Ovary (tissue), 3 donors: Measurements from ENCODE around the gene RNF19B.

Experiments
- CTCF ChIP-seq, 3 donors: fragments of 450-650 bp in 2 of 3; fragments of 200-600 bp in 1 of 3; IDR thresholded peaks; one replicate each; pipeline versions ENCODE4 v1.5.1 to v1.8.0; 2016 to 2022; ENCODE audit warnings: antibody characterized with exemption in 3 of 3, mild to moderate bottlenecking in 1 of 3
- EP300 ChIP-seq: sonication (generic); formaldehyde crosslinking; IDR thresholded peaks from one replicate; pipeline ENCODE4 v1.6.1; 2017; ENCODE audit warnings: antibody characterized with exemption
- POLR2A ChIP-seq: fragments of 450-650 bp; IDR thresholded peaks from one replicate; pipeline ENCODE4 v1.6.1; 2017; ENCODE audit warnings: antibody characterized with exemption, mild to moderate bottlenecking, moderate library complexity
- donor health status: DM: no; HTN: no; CAD: no.

DNA sequence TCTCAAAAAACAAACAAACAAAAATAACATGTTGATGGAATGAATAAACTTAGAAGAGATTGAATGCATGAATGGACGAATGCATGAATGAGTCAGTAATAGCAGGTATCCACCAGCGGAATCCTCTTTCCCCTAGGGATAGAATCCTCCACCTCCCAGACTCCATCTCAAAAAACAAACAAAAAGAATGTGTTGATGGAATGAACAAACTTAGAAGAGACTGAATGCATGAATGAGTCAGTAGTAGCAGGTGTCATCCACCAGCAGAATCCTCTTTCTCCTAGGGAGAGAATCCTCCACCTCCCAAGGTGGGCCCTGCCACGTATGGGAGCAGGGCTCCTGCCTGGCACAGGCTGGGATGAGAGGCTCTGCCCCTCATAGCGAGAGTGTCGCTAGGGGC is 26.8 kb upstream of the RNF19B start:
- no peak for TF ChIP-seq CTCF (IDR thresholded peaks at IDR 0.05)
- no peak for TF ChIP-seq POLR2A
- TF ChIP-seq EP300, result no peak
